ENCODE results near the gene SPATA6L.

- TF ChIP-seq IRF3 (IDR thresholded peaks at IDR 0.05; ENCODE audit: low read depth, low read length) (no peak), CTCF (IDR thresholded peaks at IDR 0.05) (no peak), POLR2AphosphoS5 (IDR thresholded peaks at IDR 0.05; ENCODE audit: low read depth, low read length) (no peak), JUND (IDR thresholded peaks at IDR 0.05) (no peak), EZH2phosphoT487 (IDR thresholded peaks at IDR 0.05; ENCODE audit: borderline replicate concordance, low read depth) (no peak), CHD2 (IDR thresholded peaks at IDR 0.05; ENCODE audit: low read length, partially characterized antibody) (no peak), MAX (IDR thresholded peaks at IDR 0.05; ENCODE audit: low read depth) (no peak), USF2 (IDR thresholded peaks at IDR 0.05; ENCODE audit: borderline replicate concordance, low read depth, low read length) (no peak)
These were observed 18.5 kb upstream of the SPATA6L start for GRCh38 chr9:4684820-4685219.

All from SK-N-SH (cell line).